Cardiac septum (tissue), 1 donor: ENCODE measurements around the gene FGF4. TPM values are rescaled to one million over a fixed set of nuclear protein-coding genes. Genes with fewer than 3 reads are reported as not detected.

ENCODE experiments used
- DNase-seq: peaks from one replicate; pipeline ENCODE4 v3.0.0-alpha.2; 2020; ENCODE audit warnings: low spot score
- intact Hi-C: fragments of 100-400 bp; cut with DNase I; formaldehyde crosslinking; loops from one replicate; pipeline ENCODE4 v1.14.0; 2022
- total RNA-seq: library from RNA; stranded (reverse); fragmentation: NEBNext Ultra II Directional; extraction: Animal tissue kit (Norgen Biotek cat#: 25700); gene quantifications from one replicate; pipeline ENCODE4 v1.2.1, GENCODE V29; 2021
- donor health status: DM: no; HTN: no; CAD: no.

FGF4 gene
- total RNA-seq, 1 donor from 2014 or later: not detected

- intact Hi-C loops: no loop called here
Observed at GRCh38 chr11:69734841-69735240, 40.3 kb downstream of the FGF4 start.

DNA sequence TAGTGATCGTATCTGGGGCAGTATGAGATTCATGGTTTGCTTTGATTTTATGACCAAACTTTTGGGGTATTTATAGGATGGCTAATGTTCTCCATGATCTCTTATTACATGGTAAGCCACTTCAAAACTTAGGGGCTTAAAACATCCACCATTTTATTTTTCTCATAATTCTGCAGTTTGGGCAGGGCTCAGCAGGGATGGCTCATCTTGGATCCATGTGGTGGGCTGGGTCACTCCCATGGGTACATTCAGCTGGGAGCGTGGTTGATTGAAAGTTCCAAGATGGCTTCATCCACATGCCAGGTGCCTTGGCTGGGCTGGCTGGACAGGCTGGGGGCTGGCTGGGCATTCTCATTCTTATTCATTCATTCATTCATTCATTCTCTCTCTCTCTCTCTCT is 40.8 kb downstream of the FGF4 start:
- no peak for DNase-seq
- intact Hi-C loops: no loop called here

More at GRCh38 chr11:69734841-69735240, 40.3 kb downstream of the FGF4 start:
- no peak for DNase-seq

GRCh38 chr11:69732910-69733309 is 42.2 kb downstream of the FGF4 start:
- no peak for DNase-seq
- intact Hi-C loops: no loop called here

DNA sequence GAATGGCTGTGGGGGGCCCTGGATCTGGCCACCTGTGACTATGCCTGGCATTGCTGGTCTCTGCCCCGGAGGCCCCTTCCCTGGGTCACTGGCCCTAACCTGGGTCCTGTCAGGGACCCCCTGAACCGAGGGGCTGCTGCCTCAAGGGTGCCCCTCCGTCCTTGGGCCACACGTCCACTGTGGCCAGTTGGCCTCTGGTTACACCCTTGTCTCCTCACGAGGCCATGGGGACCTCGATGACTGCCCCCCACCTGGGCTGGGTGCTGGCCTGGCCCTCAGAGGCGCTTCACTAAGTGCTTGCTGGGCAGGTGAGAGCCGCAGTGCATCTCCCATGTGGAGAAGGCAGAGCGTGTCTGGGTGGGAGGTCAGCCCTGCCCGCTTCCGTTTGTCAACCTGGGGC is 44.0 kb downstream of the FGF4 start:
- DNase-seq: no peak
- intact Hi-C loops: no loop called here

GRCh38 chr11:69730500-69730899 is 44.6 kb downstream of the FGF4 start:
- intact Hi-C loops: no loop called here
- no peak for DNase-seq

DNA sequence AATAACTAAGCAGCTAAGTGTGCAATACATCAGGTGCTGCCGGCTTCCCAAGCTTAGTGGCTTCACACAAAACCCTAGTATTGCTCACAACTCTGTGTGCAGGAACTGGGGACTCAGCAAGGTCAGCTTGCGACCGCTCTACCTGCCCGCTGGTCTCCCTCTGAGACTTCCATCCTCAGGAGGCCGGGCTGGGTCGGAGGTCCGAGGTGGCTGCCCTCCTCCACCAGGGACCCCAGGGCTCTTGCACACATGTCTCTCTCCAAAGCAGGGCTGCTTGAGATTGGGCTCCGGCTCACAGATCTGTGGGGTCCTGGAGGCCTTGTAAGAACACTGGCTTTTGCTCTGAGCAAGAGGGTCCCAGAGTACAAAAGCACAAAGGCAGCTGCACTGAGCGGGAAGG is 45.9 kb downstream of the FGF4 start:
- no peak for DNase-seq
- intact Hi-C loops: no loop called here

DNA sequence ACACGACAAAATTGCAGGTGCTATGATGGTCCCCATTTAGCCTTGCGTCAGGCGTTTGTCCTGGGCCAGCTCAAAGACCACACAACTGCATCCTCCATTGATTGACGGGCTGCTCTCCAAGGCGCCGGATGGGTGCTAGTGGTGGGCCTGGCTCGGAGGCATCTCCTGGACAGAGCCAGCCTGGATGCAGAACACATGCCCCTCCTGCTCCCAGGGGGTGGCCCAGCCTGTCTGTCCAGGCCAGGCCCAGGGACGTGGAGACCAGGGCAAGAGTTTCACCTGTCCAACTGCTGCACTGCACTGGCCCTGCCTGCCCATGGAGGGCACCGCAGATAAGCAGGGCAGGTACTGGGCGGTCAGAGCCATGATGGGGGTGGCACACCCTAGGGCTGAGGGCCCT is 47.9 kb downstream of the FGF4 start:
- intact Hi-C loops: no loop called here

DNA sequence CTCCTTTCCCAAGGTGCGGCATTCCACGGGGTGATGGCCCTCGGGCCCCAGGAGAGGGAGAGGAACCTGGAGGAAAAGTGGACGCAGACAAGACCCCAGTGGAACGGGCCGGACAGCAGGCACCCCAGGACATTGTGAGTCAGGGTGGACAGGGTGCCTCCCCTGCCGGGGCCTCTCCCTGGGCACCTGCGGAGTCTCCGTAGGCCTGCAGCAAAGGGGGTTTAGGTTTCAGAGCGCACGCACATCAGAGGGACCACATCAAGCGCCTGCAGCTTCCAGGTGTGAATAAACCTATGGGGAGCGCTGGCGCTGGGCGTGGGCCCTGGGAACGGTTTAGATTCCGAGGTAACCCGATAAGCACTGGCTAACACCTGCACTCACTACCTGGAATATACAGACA is 48.7 kb downstream of the FGF4 start:
- intact Hi-C loops: no loop called here
- DNase-seq: no peak

More for the DNA sequence above, 47.9 kb downstream of the FGF4 start:
- no peak for DNase-seq

DNA sequence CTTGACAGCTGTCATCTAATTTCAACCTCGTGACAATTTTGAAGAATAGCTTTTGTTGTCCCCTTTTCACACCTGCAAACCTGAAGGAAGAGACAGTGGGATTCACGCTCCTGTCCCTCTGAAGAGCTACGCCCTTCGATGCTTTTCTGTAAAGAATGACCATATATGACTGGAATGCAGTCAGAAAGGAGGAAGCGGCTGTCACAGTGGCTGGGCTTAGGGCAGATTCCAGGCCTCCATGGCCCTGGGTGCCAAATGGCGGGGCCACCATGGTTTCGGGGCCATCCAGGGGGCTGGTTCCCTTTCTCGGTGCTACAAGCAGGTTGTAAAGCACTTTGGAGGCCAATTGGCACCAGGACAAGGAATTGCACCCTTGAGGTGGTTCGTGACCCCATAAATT is 49.1 kb downstream of the FGF4 start:
- DNase-seq: no peak
- intact Hi-C loops: no loop called here

GRCh38 chr11:69721745-69722144 is 53.4 kb downstream of the FGF4 start:
- no peak for DNase-seq
- intact Hi-C loops: no loop called here

DNA sequence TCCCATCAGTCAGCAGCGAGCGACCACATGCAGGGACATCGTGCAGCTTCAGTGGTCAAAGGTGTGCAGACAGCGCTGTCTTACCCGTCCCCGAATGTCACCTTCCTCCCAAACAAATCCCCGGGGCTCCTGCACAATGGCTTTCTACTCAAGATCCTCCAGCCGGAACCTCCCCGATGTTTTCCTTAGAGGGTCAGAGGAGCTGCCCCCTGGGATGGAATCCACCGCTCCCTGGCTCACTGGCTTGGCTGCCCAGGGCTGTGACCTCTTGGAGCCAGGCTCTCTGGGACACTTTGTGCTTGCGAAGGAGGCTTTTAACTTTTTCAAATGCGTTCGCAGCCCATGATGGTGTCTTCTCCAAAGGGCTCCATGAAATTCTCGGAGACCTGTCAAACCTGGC is 54.0 kb downstream of the FGF4 start:
- DNase-seq: no peak
- intact Hi-C loops: no loop called here

Other genes with a start within 250 kb of the FGF4 start
- 258 TPM for gene CCND1, start 134.2 kb downstream of the FGF4 start, total RNA-seq
- gene LTO1, start 100.0 kb downstream of the FGF4 start, total RNA-seq: 11.8 TPM
- gene FGF19, start 71.3 kb downstream of the FGF4 start, total RNA-seq: not detected
- gene FGF3, start 44.1 kb upstream of the FGF4 start, total RNA-seq: not detected